Duodenal mucosa (tissue), 2 donors: ENCODE measurements around the gene IGFBP6.

ENCODE experiments used
- H3K27ac ChIP-seq: one replicate; pipeline ENCODE4 v1.7.0; 2013; ENCODE audit warnings: low read depth, low read length
- H3K27me3 ChIP-seq, 2 donors: one replicate each; pipeline ENCODE4 v1.7.0; 2013; ENCODE audit warnings: low read length in 2 of 2, control low read depth in 1 of 2; ENCODE audit not compliant: insufficient read depth in 2 of 2, control insufficient read depth in 1 of 2
- H3K36me3 ChIP-seq, 2 donors: one replicate each; pipeline ENCODE4 v1.7.0; 2013; ENCODE audit warnings: low read length in 2 of 2, control low read depth in 1 of 2; ENCODE audit not compliant: insufficient read depth in 2 of 2, control insufficient read depth in 1 of 2
- H3K4me1 ChIP-seq, 2 donors: one replicate each; pipeline ENCODE4 v1.7.0; 2013; ENCODE audit warnings: low read length in 2 of 2, control low read depth in 1 of 2; ENCODE audit not compliant: insufficient read depth in 2 of 2, control insufficient read depth in 1 of 2
- H3K4me3 ChIP-seq, 2 donors: one replicate each; pipeline ENCODE4 v1.7.0; 2013; ENCODE audit warnings: low read length in 2 of 2, low read depth in 1 of 2
- H3K9ac ChIP-seq, 2 donors: one replicate each; pipeline ENCODE4 v1.7.0; 2013; ENCODE audit warnings: low read length in 2 of 2, low read depth in 1 of 2
- H3K9me3 ChIP-seq, 2 donors: one replicate each; pipeline ENCODE4 v1.7.0; 2013; ENCODE audit warnings: low read length in 2 of 2, control low read depth in 1 of 2; ENCODE audit not compliant: control insufficient read depth in 1 of 2

The IGFBP6 gene

GRCh38 chr12:53060064-53060720 lies 37.3 kb upstream of the IGFBP6 start:
- Histone ChIP-seq H3K4me3 (no peak overlapping the region), H3K27ac (no peak overlapping the region), H3K4me1 (peaks cover 16 to 35% of the 10 kb centered on the region in 2 donors), H3K27me3 (no peaks in the 10 kb centered on the region), H3K9ac (no peak overlapping the region), H3K36me3 (peaks cover 0 to 23% of the 10 kb centered on the region in 2 donors), H3K9me3 (no peaks in the 10 kb centered on the region)

- Histone ChIP-seq H3K36me3 (peaks cover 5 to 29% of the 10 kb centered on the region in 2 donors), H3K27ac (peak overlapping the region; percentile 2), H3K4me3 (no peak overlapping the region), H3K27me3 (no peaks in the 10 kb centered on the region), H3K4me1 (peaks cover 16 to 35% of the 10 kb centered on the region in 2 donors), H3K9ac (no peak overlapping the region), H3K9me3 (no peaks in the 10 kb centered on the region)
Measured at GRCh38 chr12:53060721-53061276, 36.7 kb upstream of the IGFBP6 start.

- peaks cover 21 to 35% of the 10 kb centered on the region in 2 donors for H3K4me1 ChIP-seq
- peak overlapping the region in 1 of 2 donors; percentile 12 for H3K4me3 ChIP-seq
- peaks cover 10 to 29% of the 10 kb centered on the region in 2 donors for H3K36me3 ChIP-seq
- no peaks in the 10 kb centered on the region for H3K9me3 ChIP-seq
- no peak overlapping the region for H3K9ac ChIP-seq
- H3K27ac ChIP-seq, result no peak overlapping the region
- H3K27me3 ChIP-seq, result no peaks in the 10 kb centered on the region
Measured at GRCh38 chr12:53061404-53062010, 36.0 kb upstream of the IGFBP6 start.

- no peak overlapping the region for H3K9ac ChIP-seq
- no peaks in the 10 kb centered on the region for H3K9me3 ChIP-seq
- H3K4me1 ChIP-seq, result peaks cover 22 to 35% of the 10 kb centered on the region in 2 donors
- no peaks in the 10 kb centered on the region for H3K27me3 ChIP-seq
- no peak overlapping the region for H3K4me3 ChIP-seq
- no peak overlapping the region for H3K27ac ChIP-seq
- H3K36me3 ChIP-seq, result peaks cover 11 to 31% of the 10 kb centered on the region in 2 donors
Measured at GRCh38 chr12:53062011-53062961, 35.2 kb upstream of the IGFBP6 start.

- Histone ChIP-seq H3K4me1 (peaks cover 22 to 35% of the 10 kb centered on the region in 2 donors), H3K27me3 (no peaks in the 10 kb centered on the region), H3K27ac (no peak overlapping the region), H3K9me3 (no peaks in the 10 kb centered on the region), H3K4me3 (no peak overlapping the region), H3K9ac (no peak overlapping the region), H3K36me3 (peaks cover 11 to 37% of the 10 kb centered on the region in 2 donors)
Measured at GRCh38 chr12:53062977-53063707, 34.3 kb upstream of the IGFBP6 start.

GRCh38 chr12:53063708-53064612 lies 33.5 kb upstream of the IGFBP6 start:
- H3K27ac ChIP-seq, result no peak overlapping the region
- H3K4me1 ChIP-seq, result peaks cover 22 to 35% of the 10 kb centered on the region in 2 donors
- no peak overlapping the region for H3K4me3 ChIP-seq
- H3K9me3 ChIP-seq, result no peaks in the 10 kb centered on the region
- H3K9ac ChIP-seq, result no peak overlapping the region
- H3K36me3 ChIP-seq, result peaks cover 11 to 45% of the 10 kb centered on the region in 2 donors
- no peaks in the 10 kb centered on the region for H3K27me3 ChIP-seq

GRCh38 chr12:53064613-53065436 lies 32.6 kb upstream of the IGFBP6 start:
- Histone ChIP-seq H3K4me3 (no peak overlapping the region), H3K4me1 (peaks cover 22 to 35% of the 10 kb centered on the region in 2 donors), H3K9ac (no peak overlapping the region), H3K9me3 (no peaks in the 10 kb centered on the region), H3K36me3 (peaks cover 11 to 46% of the 10 kb centered on the region in 2 donors), H3K27me3 (no peaks in the 10 kb centered on the region), H3K27ac (no peak overlapping the region)

GRCh38 chr12:53065470-53065869 lies 32.0 kb upstream of the IGFBP6 start:
- Histone ChIP-seq H3K4me3 (no peak overlapping the region), H3K27me3 (no peaks in the 10 kb centered on the region), H3K4me1 (peaks cover 21 to 30% of the 10 kb centered on the region in 2 donors), H3K27ac (no peak overlapping the region), H3K9me3 (no peaks in the 10 kb centered on the region), H3K9ac (no peak overlapping the region), H3K36me3 (peaks cover 17 to 46% of the 10 kb centered on the region in 2 donors)
